Measurements from ENCODE around the gene LHFPL4. TPM values are rescaled to one million over a fixed set of nuclear protein-coding genes. Genes with fewer than 3 reads are reported as not detected.

LHFPL4 gene
- total RNA-seq, 2 donors from 2014 or later, result not detected

DNA sequence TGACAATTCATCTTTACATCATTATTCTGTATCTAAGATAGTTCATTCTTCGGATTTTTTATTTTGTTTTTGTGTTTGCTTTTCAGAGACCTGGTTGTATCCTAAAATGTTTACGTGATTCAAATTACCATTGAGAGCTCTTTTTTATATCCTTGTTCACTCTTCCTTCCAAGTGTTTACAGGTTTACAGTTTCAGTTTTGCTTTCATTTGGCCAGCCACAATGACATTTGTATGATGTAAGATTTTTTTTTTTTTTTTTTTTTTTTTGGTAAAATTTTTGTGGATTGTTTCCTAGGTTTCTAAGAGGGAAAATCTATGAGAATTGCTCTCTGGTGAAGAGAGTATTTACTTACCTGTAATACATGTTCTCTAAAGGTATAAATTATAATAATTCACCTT lies 101.2 kb downstream of the LHFPL4 start:
- no peak for DNase-seq (ENCODE audit: low spot score in 2 of 2)
- ATAC-seq, result no peak
- Mint-ChIP-seq H3K27ac (peak overlapping the region; percentile 57 to 75), H3K9me3 (no peaks in the 10 kb centered on the region), H3K36me3 (peaks cover 20 to 36% of the 10 kb centered on the region in 2 donors)

DNA sequence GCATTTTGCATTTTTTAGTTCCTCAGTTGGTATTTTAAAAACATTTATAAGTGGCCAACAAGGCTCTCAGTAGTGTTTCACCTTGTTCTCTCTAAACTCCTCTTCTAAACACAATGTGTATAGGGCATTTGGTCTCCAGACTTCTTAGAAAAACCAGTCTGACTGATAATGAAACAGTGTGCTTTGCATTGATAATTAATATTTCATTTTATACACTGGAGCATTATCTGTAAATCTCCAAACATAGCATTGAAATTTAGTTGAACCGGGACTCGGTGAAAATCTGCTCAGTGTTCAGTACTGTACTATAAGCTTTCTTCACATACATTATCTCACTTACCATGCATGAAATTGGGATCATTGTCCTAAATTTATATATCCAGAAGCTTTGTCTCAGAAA lies 102.6 kb downstream of the LHFPL4 start:
- peaks cover 20 to 44% of the 10 kb centered on the region in 2 donors for H3K36me3 Mint-ChIP-seq
- no peak for DNase-seq (ENCODE audit: low spot score in 2 of 2)
- no peak for ATAC-seq
- no peaks in the 10 kb centered on the region for H3K9me3 Mint-ChIP-seq
- H3K27ac Mint-ChIP-seq, result no peak overlapping the region

DNA sequence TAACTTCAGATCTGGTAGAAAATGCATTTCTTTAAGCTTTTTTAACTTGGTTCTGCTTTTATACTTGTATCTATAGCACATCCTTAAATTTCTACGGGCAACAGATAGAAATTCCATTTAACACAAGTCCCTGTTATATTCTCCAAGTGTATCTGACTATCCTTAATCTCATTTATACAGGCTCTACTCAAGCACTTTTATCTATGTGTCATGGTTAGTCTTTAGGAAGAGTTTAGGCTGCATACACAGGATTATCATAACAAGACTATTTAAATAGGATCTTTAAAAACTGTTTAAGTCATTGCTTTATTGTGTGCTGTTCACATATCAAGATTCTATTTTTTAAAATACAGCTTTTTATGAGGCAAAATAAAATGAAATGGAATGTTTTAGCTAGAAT lies 103.5 kb downstream of the LHFPL4 start:
- H3K36me3 Mint-ChIP-seq, result peaks cover 20 to 48% of the 10 kb centered on the region in 2 donors
- H3K27ac Mint-ChIP-seq, result no peak overlapping the region
- DNase-seq (ENCODE audit: low spot score in 2 of 2), result no peak
- H3K9me3 Mint-ChIP-seq, result no peaks in the 10 kb centered on the region
- no peak for ATAC-seq

DNA sequence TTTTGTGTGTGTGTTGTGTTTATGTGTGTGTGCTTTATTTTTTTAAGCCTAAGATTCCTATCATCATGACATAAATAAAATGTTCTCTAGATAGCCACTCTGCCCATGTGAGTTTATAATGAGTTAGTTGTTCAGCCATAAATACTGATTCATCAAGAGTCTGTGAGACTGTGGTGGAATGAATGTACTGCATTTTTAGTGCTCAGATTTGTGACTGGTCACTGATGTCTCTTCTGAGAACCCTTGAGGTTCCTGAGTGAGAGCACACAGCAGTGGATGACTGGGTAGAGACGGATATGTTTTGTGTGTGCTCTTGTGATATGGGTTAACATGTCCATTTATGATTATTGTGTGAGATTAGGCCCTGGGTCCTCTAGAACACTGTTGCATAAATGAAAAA lies 105.0 kb downstream of the LHFPL4 start:
- Mint-ChIP-seq H3K27ac (peak overlapping the region; percentile 6 to 84), H3K9me3 (no peaks in the 10 kb centered on the region), H3K36me3 (peaks cover 24 to 55% of the 10 kb centered on the region in 2 donors)
- peak; percentile 37 to 45 for ATAC-seq
- DNase-seq (ENCODE audit: low spot score in 2 of 2), result no peak

Other genes starting within 250 kb of the LHFPL4 start
- 10 to 100 TPM; 61.6 to 62.0 TPM for gene THUMPD3, start 190.8 kb downstream of the LHFPL4 start, total RNA-seq
- 100 to 1,000 TPM; 158 to 170 TPM for gene SETD5, start 156.2 kb downstream of the LHFPL4 start, total RNA-seq
- gene MTMR14, start 95.7 kb upstream of the LHFPL4 start, total RNA-seq, result 10 to 100 TPM; 46.8 to 61.0 TPM
- under 1 TPM in 1 of 2 donors, not detected in 1; 0.11 TPM for gene CPNE9, start 150.0 kb upstream of the LHFPL4 start, total RNA-seq
- 10 to 100 TPM; 24.3 to 37.0 TPM for gene BRPF1, start 177.9 kb upstream of the LHFPL4 start, total RNA-seq
- gene OGG1, start 196.1 kb upstream of the LHFPL4 start, total RNA-seq, result 10 to 100 TPM; 34.8 to 58.0 TPM
- gene CAMK1, start 216.1 kb upstream of the LHFPL4 start, total RNA-seq, result 10 to 100 TPM; 23.8 to 45.1 TPM
- 10 to 100 TPM; 47.5 to 92.3 TPM for gene TADA3, start 238.7 kb upstream of the LHFPL4 start, total RNA-seq
- gene ARPC4, start 239.3 kb upstream of the LHFPL4 start, total RNA-seq, result 100 to 1,000 TPM; 125 to 265 TPM